B cell (primary cell): ENCODE results near the gene GPR22. TPM values are rescaled to one million over a fixed set of nuclear protein-coding genes. Genes with fewer than 3 reads are reported as not detected.

Experiments
- ATAC-seq: fragments of 200-7000 bp; cut with Tn5 transposase; one replicate; pipeline ENCODE4 v1.10.0; 2021; ENCODE audit warnings: low read depth, mild to moderate bottlenecking, moderate number of reproducible peaks, moderate library complexity
- CTCF ChIA-PET: fragments of 350-600 bp; sonication (Branson Sonifier 250); formaldehyde crosslinking; loops from one replicate; lab custom pipeline; 2021; ENCODE audit warnings: antibody characterized with exemption, inconsistent platforms; lab: Charles Lee
- POLR2A ChIA-PET: fragments of 350-600 bp; sonication (Branson Sonifier 250); formaldehyde crosslinking; loops from one replicate; lab custom pipeline; 2021; ENCODE audit warnings: antibody characterized with exemption; lab: Charles Lee
- DNase-seq: peaks from one replicate; pipeline ENCODE4 v3.0.0; 2013
- H2AFZ ChIP-seq: 2 replicates; pipeline ENCODE4 v1.6.1; 2012; ENCODE audit warnings: mild to moderate bottlenecking, low read depth, low read length; ENCODE audit not compliant: insufficient read depth, poor library complexity, severe bottlenecking
- H3K27ac ChIP-seq, 2 donors: 1 replicate in 1 of 2; 2 replicates in 1 of 2; pipeline ENCODE4 v1.5.1; 2012 to 2013; ENCODE audit warnings: low read length in 2 of 2, mild to moderate bottlenecking in 2 of 2, moderate library complexity in 1 of 2
- H3K27me3 ChIP-seq, 4 experiments: fragments of 200-600 bp in 1 of 4; sonication (generic) in 1 of 4; replicated peaks in 1 of 4; 1 replicate in 2 of 4; 2 replicates in 2 of 4; pipeline versions ENCODE4 v1.6.1 to v1.7.0; 2013 to 2016; ENCODE audit warnings: low read length in 3 of 4, mild to moderate bottlenecking in 2 of 4, mixed read lengths in 1 of 4, moderate library complexity in 1 of 4; ENCODE audit not compliant: insufficient read depth in 4 of 4, control insufficient read depth in 3 of 4; ENCODE audit errors: control extremely low read depth in 1 of 4
- H3K36me3 ChIP-seq, 2 experiments: replicated peaks in 1 of 2; 1 replicate in 1 of 2; 2 replicates in 1 of 2; pipeline versions ENCODE4 v1.6.1 to v1.7.1; 2013; ENCODE audit warnings: low read length in 1 of 2; ENCODE audit not compliant: insufficient read depth in 2 of 2, control insufficient read depth in 1 of 2; ENCODE audit errors: control extremely low read depth in 1 of 2, extremely low read depth in 1 of 2
- H3K4me1 ChIP-seq, 2 donors: fragments of 200-600 bp in 1 of 2; sonication (generic) in 1 of 2; 1 replicate in 1 of 2; 2 replicates in 1 of 2; pipeline versions ENCODE4 v1.5.1 to v1.6.1; 2013 to 2017; ENCODE audit warnings: low read length in 2 of 2; ENCODE audit not compliant: control insufficient read depth in 2 of 2, insufficient read depth in 2 of 2
- H3K4me2 ChIP-seq: replicated peaks from 2 replicates; pipeline ENCODE3; 2012; ENCODE audit warnings: mild to moderate bottlenecking, low read depth, low read length; ENCODE audit not compliant: poor library complexity, severe bottlenecking
- H3K4me3 ChIP-seq, 5 experiments: fragments of 200-600 bp in 1 of 5; sonication (generic) in 1 of 5; 1 replicate in 3 of 5; 2 replicates in 2 of 5; pipeline versions ENCODE4 v1.5.1 to v1.7.0; 2011 to 2016; ENCODE audit warnings: low read length in 4 of 5, mild to moderate bottlenecking in 4 of 5, low read depth in 2 of 5, control low read depth in 1 of 5, moderate library complexity in 1 of 5; ENCODE audit not compliant: insufficient read depth in 1 of 5; ENCODE audit errors: control extremely low read depth in 1 of 5, extremely low read depth in 1 of 5
- H3K79me2 ChIP-seq: fragments of 200-600 bp; sonication (generic); one replicate; pipeline ENCODE4 v1.6.0; 2016; ENCODE audit warnings: low read length; ENCODE audit not compliant: control insufficient read depth, insufficient read depth
- H3K9ac ChIP-seq: fragments of 200-600 bp; sonication (generic); 2 replicates; pipeline ENCODE4 v1.6.1; 2017; ENCODE audit warnings: mild to moderate bottlenecking, low read length, moderate library complexity
- H3K9me3 ChIP-seq, 3 donors: one replicate each; pipeline versions ENCODE4 v1.6.1 to v1.7.1; 2013; ENCODE audit warnings: low read length in 2 of 3; ENCODE audit not compliant: control insufficient read depth in 2 of 3, insufficient read depth in 1 of 3; ENCODE audit errors: control extremely low read depth in 1 of 3
- H4K20me1 ChIP-seq: 2 replicates; pipeline ENCODE4 v1.6.0; 2012; ENCODE audit warnings: mild to moderate bottlenecking, low read length; ENCODE audit not compliant: insufficient read depth, control insufficient read depth, poor library complexity, severe bottlenecking
- H3K27ac Mint-ChIP-seq: one replicate; pipeline ENCODE4 v1.8.0; 2021; ENCODE audit warnings: mixed read lengths
- H3K27me3 Mint-ChIP-seq: one replicate; pipeline ENCODE4 v1.8.0; 2021; ENCODE audit warnings: mixed read lengths
- H3K4me1 Mint-ChIP-seq: one replicate; pipeline ENCODE4 v1.8.0; 2021; ENCODE audit warnings: mixed read lengths
- H3K4me3 Mint-ChIP-seq: one replicate; pipeline ENCODE4 v1.8.0; 2021; ENCODE audit warnings: mixed read lengths
- H3K9me3 Mint-ChIP-seq: one replicate; pipeline ENCODE4 v1.8.0; 2022; ENCODE audit warnings: mixed read lengths; ENCODE audit not compliant: insufficient read depth
- CTCF ChIP-seq: fragments of 200-600 bp; IDR thresholded peaks from one replicate; pipeline ENCODE4 v1.8.0; 2022; ENCODE audit warnings: antibody characterized with exemption, mild to moderate bottlenecking
- EZH2 ChIP-seq: IDR thresholded peaks from 2 replicates; pipeline ENCODE4 v1.6.1; 2012; ENCODE audit warnings: borderline replicate concordance, low read depth, mild to moderate bottlenecking, moderate library complexity, low read length; ENCODE audit not compliant: insufficient read depth, poor library complexity, severe bottlenecking
- WGBS: methylation state at CpG from one replicate; pipeline ENCODE4 v1.1.5; 2013; ENCODE audit warnings: missing lambda C conversion rate; ENCODE audit not compliant: insufficient coverage; 5-methylcytosine and 5-hydroxymethylcytosine counted together
- intact Hi-C: fragments of 100-400 bp; cut with micrococcal nuclease; formaldehyde crosslinking; loops from one replicate; pipeline ENCODE4 v1.10.0; 2022
- polyA plus RNA-seq: library from polyadenylated mRNA; depleted of rRNA; stranded (reverse); fragments of >200 nt; gene quantifications from 2 replicates; pipeline ENCODE4 v1.2.3, GENCODE V29; 2012
- total RNA-seq, 2 donors: library from RNA; stranded (reverse); fragments of 120-200 nt in 1 of 2; gene quantifications; 1 replicate in 1 of 2; 2 replicates in 1 of 2; pipeline versions ENCODE4 v1.2.3 to v1.2.4, GENCODE V29; 2013 to 2022

GPR22 gene
- total and polyA plus RNA-seq, 2 donors (not counting 1 experiment from before 2014, with no cell fraction given), result not detected

GRCh38 chr7:107472116-107472515 is 2.3 kb downstream of the GPR22 start:
- ATAC-seq (no peak), DNase-seq (no peak)
- Mint-ChIP-seq H3K27me3 (no peaks in the 10 kb centered on the region), H3K4me3 (no peak overlapping the region), H3K27ac (no peak overlapping the region), H3K9me3 (no peaks in the 10 kb centered on the region), H3K4me1 (peaks cover 6% of the 10 kb centered on the region)
- intact Hi-C loops, result no loop called here
- H3K4me2 ChIP-seq, result no peak overlapping the region
- H3K4me1 ChIP-seq, result no peaks in the 10 kb centered on the region
- H2AFZ ChIP-seq, result no peak overlapping the region
- POLR2A ChIA-PET, result no interaction called here
- no CpG with 5 or more reads among the region's 3 CpGs for WGBS
- H3K79me2 ChIP-seq, result no peaks in the 10 kb centered on the region
- no peak for TF ChIP-seq CTCF
- no peak for TF ChIP-seq EZH2
- CTCF ChIA-PET, result interaction anchor here (2.4 kb wide), 1 partner anchor 9 kb away, joined by 10 read pairs; no protein-coding TSS in a partner anchor
- no peak overlapping the region for H3K27ac ChIP-seq
- H3K4me3 ChIP-seq, result no peak overlapping the region
- peaks cover 7% of the 10 kb centered on the region for H4K20me1 ChIP-seq
- H3K27me3 ChIP-seq, result no peaks in the 10 kb centered on the region
- no peaks in the 10 kb centered on the region for H3K9me3 ChIP-seq
- H3K36me3 ChIP-seq, result no peaks in the 10 kb centered on the region
- H3K9ac ChIP-seq, result no peak overlapping the region

- H3K27me3 ChIP-seq, result no peaks in the 10 kb centered on the region
- H4K20me1 ChIP-seq, result no peaks in the 10 kb centered on the region
- H3K4me1 Mint-ChIP-seq, result peaks cover 6% of the 10 kb centered on the region
- no peaks in the 10 kb centered on the region for H3K4me1 ChIP-seq
- 100% methylated on average over 1 of the region's 5 CpGs for WGBS
- no peak overlapping the region for H3K4me2 ChIP-seq
- H3K79me2 ChIP-seq, result no peaks in the 10 kb centered on the region
- ChIA-PET POLR2A (no interaction called here), CTCF (interaction anchor here (0.9 to 2.4 kb wide), 2 partner anchors 11 kb away, joined by 3 to 10 read pairs; no protein-coding TSS in a partner anchor)
- H3K27ac ChIP-seq, result no peak overlapping the region
- H3K9me3 Mint-ChIP-seq, result no peaks in the 10 kb centered on the region
- H3K4me3 ChIP-seq, result no peak overlapping the region
- no peak overlapping the region for H3K9ac ChIP-seq
- DNase-seq (no peak), ATAC-seq (no peak)
- no peak overlapping the region for H3K27ac Mint-ChIP-seq
- H3K4me3 Mint-ChIP-seq, result no peak overlapping the region
- no peaks in the 10 kb centered on the region for H3K36me3 ChIP-seq
- no peak overlapping the region for H2AFZ ChIP-seq
- TF ChIP-seq CTCF, result no peak
- TF ChIP-seq EZH2, result no peak
- no peaks in the 10 kb centered on the region for H3K27me3 Mint-ChIP-seq
- H3K9me3 ChIP-seq, result no peaks in the 10 kb centered on the region
- intact Hi-C loops, result no loop called here
These were observed 4.3 kb downstream of the GPR22 start for GRCh38 chr7:107474104-107474521.
